HL-60 (cell line): ENCODE data around the gene COG2.

Source experiments
- CTCF ChIP-seq: IDR thresholded peaks from one replicate; pipeline ENCODE4 v1.5.1; 2011; ENCODE audit warnings: low read length, control low read depth, inconsistent platforms; ENCODE audit not compliant: insufficient read depth
- GABPA ChIP-seq: IDR thresholded peaks from 2 replicates; pipeline ENCODE4 v1.6.1; 2012; ENCODE audit warnings: low read depth
- POLR2AphosphoS5 ChIP-seq: IDR thresholded peaks from 2 replicates; pipeline ENCODE4 v1.6.1; 2012; ENCODE audit warnings: low read depth

GRCh38 chr1:230710543-230710904 is 68.2 kb downstream of the COG2 start:
- TF ChIP-seq POLR2AphosphoS5 (no peak), CTCF (no peak), GABPA (no peak)
